Measurements from ENCODE around the gene ENAM.
"Not testable (repeated sequence)": the region's sequence is repeated elsewhere in the genome, so short reads cannot be mapped to it uniquely, and the experiment has no call there.

Gene ENAM

DNA sequence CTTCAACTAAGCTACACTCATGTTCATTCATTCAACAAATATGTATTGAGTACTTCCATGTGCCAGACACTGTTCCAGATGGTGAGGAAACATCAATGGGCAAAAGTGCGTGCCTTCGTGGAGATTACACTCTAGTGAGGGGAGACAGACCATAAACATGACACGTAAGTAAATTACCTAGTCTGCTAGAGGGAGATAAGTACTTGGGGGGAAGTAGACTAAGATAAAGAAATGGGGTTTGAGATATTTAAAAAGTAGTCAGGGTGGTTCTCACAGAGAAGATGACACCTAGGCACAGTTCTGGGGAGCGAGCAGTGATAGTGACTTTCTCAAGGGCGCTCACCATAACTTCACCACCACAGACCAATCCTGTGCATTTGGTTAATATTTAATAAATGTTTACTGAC, 26.1 kb downstream of the ENAM start:
- Histone ChIP-seq H3K9me3 (ENCODE audit: control insufficient read depth in 2 of 2, low read length in 2 of 2) (no peaks in the 10 kb centered on the region), H3K4me3 (ENCODE audit: low read length in 2 of 2) (no peak overlapping the region), H3K4me1 (ENCODE audit: control insufficient read depth in 2 of 2, insufficient read depth in 2 of 2, low read length in 2 of 2) (peaks cover 0 to 2% of the 10 kb centered on the region in 2 donors), H3K27me3 (ENCODE audit: control insufficient read depth in 2 of 2, insufficient read depth in 2 of 2, low read length in 2 of 2) (no peaks in the 10 kb centered on the region), H3K27ac (ENCODE audit: low read depth in 2 of 2, low read length in 2 of 2) (no peak overlapping the region), H3K9ac (ENCODE audit: low read depth in 1 of 2, low read length in 2 of 2) (no peak overlapping the region), H3K36me3 (ENCODE audit: control insufficient read depth in 2 of 2, insufficient read depth in 2 of 2, low read length in 2 of 2) (no peaks in the 10 kb centered on the region)

DNA sequence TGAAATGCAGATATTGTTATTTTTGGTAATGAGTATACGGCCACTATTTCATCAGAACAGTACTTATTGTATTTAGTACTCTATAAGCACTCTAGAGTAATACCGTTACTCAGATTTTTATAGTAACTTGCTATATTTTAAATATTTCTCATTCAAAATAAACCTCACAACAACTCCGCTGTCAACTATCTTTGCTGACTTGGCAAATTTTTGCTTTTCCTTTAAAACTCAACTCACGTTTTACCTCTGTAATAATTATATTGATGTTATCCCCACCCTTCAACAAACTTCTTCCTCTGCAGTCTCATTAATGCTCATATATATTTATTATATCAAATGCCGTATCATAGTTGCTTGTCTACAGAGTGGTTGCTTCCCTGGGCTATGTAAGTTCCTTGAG, 28.8 kb downstream of the ENAM start:
- peak overlapping the region in 1 of 2 donors; percentile 40 for H3K4me3 ChIP-seq (ENCODE audit: low read length in 2 of 2)
- no peaks in the 10 kb centered on the region for H3K9me3 ChIP-seq (ENCODE audit: control insufficient read depth in 2 of 2, low read length in 2 of 2)
- no peaks in the 10 kb centered on the region for H3K27me3 ChIP-seq (ENCODE audit: control insufficient read depth in 2 of 2, insufficient read depth in 2 of 2, low read length in 2 of 2)
- no peak overlapping the region for H3K27ac ChIP-seq (ENCODE audit: low read depth in 2 of 2, low read length in 2 of 2)
- H3K9ac ChIP-seq (ENCODE audit: low read depth in 1 of 2, low read length in 2 of 2): no peak overlapping the region
- H3K36me3 ChIP-seq (ENCODE audit: control insufficient read depth in 2 of 2, insufficient read depth in 2 of 2, low read length in 2 of 2): no peaks in the 10 kb centered on the region
- H3K4me1 ChIP-seq (ENCODE audit: control insufficient read depth in 2 of 2, insufficient read depth in 2 of 2, low read length in 2 of 2): peaks cover 0 to 2% of the 10 kb centered on the region in 2 donors

- no peaks in the 10 kb centered on the region for H3K9me3 ChIP-seq (ENCODE audit: control insufficient read depth in 2 of 2, low read length in 2 of 2)
- H3K4me3 ChIP-seq (ENCODE audit: low read length in 2 of 2): peak overlapping the region in 1 of 2 donors; percentile 48
- no peak overlapping the region for H3K9ac ChIP-seq (ENCODE audit: low read depth in 1 of 2, low read length in 2 of 2)
- H3K27ac ChIP-seq (ENCODE audit: low read depth in 2 of 2, low read length in 2 of 2): no peak overlapping the region
- peaks cover 0 to 2% of the 10 kb centered on the region in 2 donors for H3K4me1 ChIP-seq (ENCODE audit: control insufficient read depth in 2 of 2, insufficient read depth in 2 of 2, low read length in 2 of 2)
- H3K27me3 ChIP-seq (ENCODE audit: control insufficient read depth in 2 of 2, insufficient read depth in 2 of 2, low read length in 2 of 2): no peaks in the 10 kb centered on the region
- H3K36me3 ChIP-seq (ENCODE audit: control insufficient read depth in 2 of 2, insufficient read depth in 2 of 2, low read length in 2 of 2): no peaks in the 10 kb centered on the region
Observed at GRCh38 chr4:70658418-70658817, 29.9 kb downstream of the ENAM start.

GRCh38 chr4:70660106-70660505, 31.6 kb downstream of the ENAM start:
- no peak overlapping the region for H3K27ac ChIP-seq (ENCODE audit: low read depth in 2 of 2, low read length in 2 of 2)
- H3K4me3 ChIP-seq (ENCODE audit: low read length in 2 of 2): no peak overlapping the region
- no peaks in the 10 kb centered on the region for H3K36me3 ChIP-seq (ENCODE audit: control insufficient read depth in 2 of 2, insufficient read depth in 2 of 2, low read length in 2 of 2)

DNA sequence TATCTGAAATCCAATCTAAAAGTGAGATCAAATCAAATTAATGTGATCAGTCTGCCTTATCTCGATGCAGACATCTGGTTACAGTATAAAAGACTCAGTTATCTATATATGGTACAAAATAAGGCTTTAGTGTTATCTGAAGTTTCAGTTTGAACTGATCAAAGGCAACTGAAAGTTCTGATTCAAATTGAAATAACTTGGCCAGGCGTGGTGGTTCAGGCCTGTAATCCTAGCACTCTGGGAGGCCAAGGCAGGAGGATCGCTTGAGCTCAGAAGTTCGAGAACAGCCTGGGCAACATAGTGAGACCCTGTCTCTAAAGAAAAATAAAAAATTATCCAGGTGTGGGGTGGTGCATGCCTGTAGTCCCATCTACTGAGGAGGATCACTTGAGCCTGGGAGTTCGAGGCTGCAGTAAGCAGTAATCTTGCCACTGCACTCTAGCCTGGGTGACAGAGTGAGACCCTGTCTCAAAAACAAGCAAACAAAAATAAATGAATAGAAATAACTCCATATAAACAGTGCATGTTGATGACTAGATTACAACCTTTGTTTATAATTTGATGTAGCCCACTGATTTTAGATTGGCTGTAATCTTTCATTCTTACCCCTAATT, 32.9 kb downstream of the ENAM start:
- not testable (repeated sequence) for H3K27me3 ChIP-seq (ENCODE audit: control insufficient read depth in 2 of 2, insufficient read depth in 2 of 2, low read length in 2 of 2); H3K4me1 ChIP-seq (ENCODE audit: control insufficient read depth in 2 of 2, insufficient read depth in 2 of 2, low read length in 2 of 2); H3K27ac ChIP-seq (ENCODE audit: low read depth in 2 of 2, low read length in 2 of 2); H3K9me3 ChIP-seq (ENCODE audit: control insufficient read depth in 2 of 2, low read length in 2 of 2); H3K36me3 ChIP-seq (ENCODE audit: control insufficient read depth in 2 of 2, insufficient read depth in 2 of 2, low read length in 2 of 2)
- H3K4me3 ChIP-seq (ENCODE audit: low read length in 2 of 2): peak overlapping the region in 1 of 2 donors; percentile 50
- H3K9ac ChIP-seq (ENCODE audit: low read depth in 1 of 2, low read length in 2 of 2): peak overlapping the region in 1 of 2 donors; percentile 24

More at GRCh38 chr4:70660106-70660505, 31.6 kb downstream of the ENAM start:
- H3K9me3 ChIP-seq (ENCODE audit: control insufficient read depth in 2 of 2, low read length in 2 of 2): no peaks in the 10 kb centered on the region
- H3K9ac ChIP-seq (ENCODE audit: low read depth in 1 of 2, low read length in 2 of 2): no peak overlapping the region
- no peaks in the 10 kb centered on the region for H3K27me3 ChIP-seq (ENCODE audit: control insufficient read depth in 2 of 2, insufficient read depth in 2 of 2, low read length in 2 of 2)
- H3K4me1 ChIP-seq (ENCODE audit: control insufficient read depth in 2 of 2, insufficient read depth in 2 of 2, low read length in 2 of 2): no peaks in the 10 kb centered on the region

DNA sequence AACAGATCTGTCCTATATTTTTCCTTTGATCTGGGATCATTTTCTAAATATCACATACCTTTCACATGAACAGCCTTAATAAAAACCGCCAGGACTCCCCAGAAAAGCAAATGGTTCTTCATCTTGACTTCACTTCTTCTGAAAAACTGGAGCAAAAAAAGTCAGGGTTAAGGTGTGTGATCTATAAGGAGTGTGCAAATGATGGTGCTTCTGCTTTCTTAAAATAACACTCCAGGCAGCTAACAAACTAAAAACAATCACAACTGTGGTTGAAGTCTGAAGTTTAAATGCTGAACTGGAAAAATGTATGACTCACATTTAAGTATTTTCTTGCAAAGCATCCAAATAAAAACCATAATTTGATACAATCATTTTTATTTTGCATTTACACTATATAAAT, 37.8 kb downstream of the ENAM start, which contains the start of gene JCHAIN:
JCHAIN (minus strand) TSS at position 140 of the 400 bp plus-strand sequence; CDS start at position 122, 18 bp downstream.
- Histone ChIP-seq H3K4me3 (ENCODE audit: low read length in 2 of 2) (peak within 1 kb of the TSS; percentile 5 to 41), H3K36me3 (ENCODE audit: control insufficient read depth in 2 of 2, insufficient read depth in 2 of 2, low read length in 2 of 2) (no peaks in the 10 kb centered on the region), H3K27ac (ENCODE audit: low read depth in 2 of 2, low read length in 2 of 2) (peak within 1 kb of the TSS; percentile 37 to 53), H3K9ac (ENCODE audit: low read depth in 1 of 2, low read length in 2 of 2) (peak within 1 kb of the TSS; percentile 10 to 20), H3K4me1 (ENCODE audit: control insufficient read depth in 2 of 2, insufficient read depth in 2 of 2, low read length in 2 of 2) (no peaks in the 10 kb centered on the region), H3K9me3 (ENCODE audit: control insufficient read depth in 2 of 2, low read length in 2 of 2) (no peaks in the 10 kb centered on the region), H3K27me3 (ENCODE audit: control insufficient read depth in 2 of 2, insufficient read depth in 2 of 2, low read length in 2 of 2) (no peaks in the 10 kb centered on the region)

- no peaks in the 10 kb centered on the region for H3K27me3 ChIP-seq (ENCODE audit: control insufficient read depth in 2 of 2, insufficient read depth in 2 of 2, low read length in 2 of 2)
- no peaks in the 10 kb centered on the region for H3K4me1 ChIP-seq (ENCODE audit: control insufficient read depth in 2 of 2, insufficient read depth in 2 of 2, low read length in 2 of 2)
- H3K4me3 ChIP-seq (ENCODE audit: low read length in 2 of 2): no peak overlapping the region
- H3K9ac ChIP-seq (ENCODE audit: low read depth in 1 of 2, low read length in 2 of 2): no peak overlapping the region
- H3K9me3 ChIP-seq (ENCODE audit: control insufficient read depth in 2 of 2, low read length in 2 of 2): no peaks in the 10 kb centered on the region
- peak overlapping the region in 1 of 2 donors; percentile 32 for H3K27ac ChIP-seq (ENCODE audit: low read depth in 2 of 2, low read length in 2 of 2)
- H3K36me3 ChIP-seq (ENCODE audit: control insufficient read depth in 2 of 2, insufficient read depth in 2 of 2, low read length in 2 of 2): no peaks in the 10 kb centered on the region
Observed at GRCh38 chr4:70667740-70668535, 39.4 kb downstream of the ENAM start.

- Histone ChIP-seq H3K27ac (ENCODE audit: low read depth in 2 of 2, low read length in 2 of 2) (no peak overlapping the region), H3K9ac (ENCODE audit: low read depth in 1 of 2, low read length in 2 of 2) (no peak overlapping the region), H3K4me3 (ENCODE audit: low read length in 2 of 2) (no peak overlapping the region), H3K9me3 (ENCODE audit: control insufficient read depth in 2 of 2, low read length in 2 of 2) (no peaks in the 10 kb centered on the region), H3K36me3 (ENCODE audit: control insufficient read depth in 2 of 2, insufficient read depth in 2 of 2, low read length in 2 of 2) (no peaks in the 10 kb centered on the region), H3K27me3 (ENCODE audit: control insufficient read depth in 2 of 2, insufficient read depth in 2 of 2, low read length in 2 of 2) (no peaks in the 10 kb centered on the region), H3K4me1 (ENCODE audit: control insufficient read depth in 2 of 2, insufficient read depth in 2 of 2, low read length in 2 of 2) (no peaks in the 10 kb centered on the region)
Observed at GRCh38 chr4:70670332-70671014, 41.9 kb downstream of the ENAM start.

DNA sequence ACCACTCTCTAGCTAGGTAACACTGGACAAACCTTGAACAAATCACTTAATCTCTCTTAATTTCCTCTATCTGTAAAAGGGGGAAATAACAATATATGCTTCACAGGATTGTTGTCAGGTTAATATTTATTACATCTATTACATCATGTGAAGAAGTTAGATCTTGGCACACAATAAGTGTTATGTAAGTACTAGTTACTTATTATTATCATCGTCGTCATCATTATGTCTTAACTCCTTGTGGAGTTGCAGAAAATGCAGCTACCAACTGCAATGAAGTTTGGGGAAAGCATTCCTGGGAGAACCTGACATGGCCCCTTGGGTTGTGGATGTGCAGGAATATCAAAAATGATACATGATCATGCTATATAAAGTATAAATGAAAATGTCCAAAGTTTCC, 42.5 kb downstream of the ENAM start:
- no peak overlapping the region for H3K4me3 ChIP-seq (ENCODE audit: low read length in 2 of 2)

DNA sequence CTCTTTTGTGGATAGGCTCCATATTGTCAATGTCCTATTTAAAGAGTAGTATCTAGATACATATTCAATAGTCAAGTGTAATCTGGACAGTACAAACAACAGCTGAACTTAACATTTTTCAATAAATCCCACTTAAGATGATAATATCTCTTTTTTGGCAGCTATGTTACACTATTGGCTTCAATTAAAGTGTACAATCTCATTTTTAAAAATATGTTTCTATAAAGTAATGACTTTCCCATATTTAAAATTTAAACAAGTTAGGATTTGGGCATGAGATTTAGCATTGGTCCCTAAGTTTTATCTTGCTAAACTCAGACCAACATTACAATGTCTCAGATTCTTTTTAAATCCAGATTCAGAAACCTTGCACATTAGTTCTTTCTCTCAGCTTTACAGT, 45.6 kb downstream of the ENAM start:
- Histone ChIP-seq H3K36me3 (ENCODE audit: control insufficient read depth in 2 of 2, insufficient read depth in 2 of 2, low read length in 2 of 2) (no peaks in the 10 kb centered on the region), H3K27ac (ENCODE audit: low read depth in 2 of 2, low read length in 2 of 2) (no peak overlapping the region), H3K4me1 (ENCODE audit: control insufficient read depth in 2 of 2, insufficient read depth in 2 of 2, low read length in 2 of 2) (no peaks in the 10 kb centered on the region), H3K27me3 (ENCODE audit: control insufficient read depth in 2 of 2, insufficient read depth in 2 of 2, low read length in 2 of 2) (no peaks in the 10 kb centered on the region), H3K4me3 (ENCODE audit: low read length in 2 of 2) (no peak overlapping the region), H3K9ac (ENCODE audit: low read depth in 1 of 2, low read length in 2 of 2) (no peak overlapping the region), H3K9me3 (ENCODE audit: control insufficient read depth in 2 of 2, low read length in 2 of 2) (no peaks in the 10 kb centered on the region)

More for the DNA sequence above, 42.5 kb downstream of the ENAM start:
- H3K9ac ChIP-seq (ENCODE audit: low read depth in 1 of 2, low read length in 2 of 2): no peak overlapping the region
- no peak overlapping the region for H3K27ac ChIP-seq (ENCODE audit: low read depth in 2 of 2, low read length in 2 of 2)
- no peaks in the 10 kb centered on the region for H3K36me3 ChIP-seq (ENCODE audit: control insufficient read depth in 2 of 2, insufficient read depth in 2 of 2, low read length in 2 of 2)
- no peaks in the 10 kb centered on the region for H3K27me3 ChIP-seq (ENCODE audit: control insufficient read depth in 2 of 2, insufficient read depth in 2 of 2, low read length in 2 of 2)
- no peaks in the 10 kb centered on the region for H3K9me3 ChIP-seq (ENCODE audit: control insufficient read depth in 2 of 2, low read length in 2 of 2)
- H3K4me1 ChIP-seq (ENCODE audit: control insufficient read depth in 2 of 2, insufficient read depth in 2 of 2, low read length in 2 of 2): no peaks in the 10 kb centered on the region

All from mucosa of rectum (tissue), 2 donors.